ENCODE measurements around the gene TMBIM6. TPM values are rescaled to one million over a fixed set of nuclear protein-coding genes. Genes with fewer than 3 reads are reported as not detected.

The TMBIM6 gene
- total RNA-seq, 1 experiment from 2014 or later = 867 TPM

GRCh38 chr12:49728446-49728845 lies 12.9 kb upstream of the TMBIM6 start:
- POLR2A ChIA-PET = no interaction called here
- intact Hi-C loops (cut with micrococcal nuclease; ENCODE audit: unreplicated experiment) = no loop called here
- Histone ChIP-seq H3K4me3 (ENCODE audit: low read depth, low read length) (no peak overlapping the region), H3K4me1 (no peaks in the 10 kb centered on the region), H3K27me3 (replicated peaks; ENCODE audit: control insufficient read depth, insufficient read depth, low read length) (no peaks in the 10 kb centered on the region), H3K9me3 (no peaks in the 10 kb centered on the region; the same call in 1 of the 2 replicates), H3K36me3 (ENCODE audit: control insufficient read depth, insufficient read depth, low read length) (no peaks in the 10 kb centered on the region)
- Mint-ChIP-seq H3K36me3 (ENCODE audit: insufficient read depth, unreplicated experiment) (no peaks in the 10 kb centered on the region), H3K4me1 (ENCODE audit: low read depth, unreplicated experiment) (no peaks in the 10 kb centered on the region), H3K27ac (ENCODE audit: unreplicated experiment) (no peak overlapping the region), H3K4me3 (ENCODE audit: unreplicated experiment) (no peak overlapping the region), H3K27me3 (ENCODE audit: insufficient read depth, unreplicated experiment) (peaks cover 7% of the 10 kb centered on the region), H3K9me3 (ENCODE audit: unreplicated experiment) (no peaks in the 10 kb centered on the region)
- no peak for TF ChIP-seq CTCF (IDR thresholded peaks at IDR 0.05; ENCODE audit: insufficient read depth in 1 of 2, low read depth in 1 of 2, low read length in 1 of 2, severe bottlenecking in 1 of 2, unreplicated experiment in 1 of 2)
- no peak for DNase-seq
- no TSS peak for BruUV-seq (replicated peaks)
- CTCF ChIA-PET = no interaction called here

GRCh38 chr12:49730050-49730449 lies 11.3 kb upstream of the TMBIM6 start:
- CTCF ChIA-PET = no interaction called here
- Mint-ChIP-seq H3K27me3 (ENCODE audit: insufficient read depth, unreplicated experiment) (peaks cover 7% of the 10 kb centered on the region), H3K4me3 (ENCODE audit: unreplicated experiment) (no peak overlapping the region), H3K36me3 (ENCODE audit: insufficient read depth, unreplicated experiment) (no peaks in the 10 kb centered on the region), H3K9me3 (ENCODE audit: unreplicated experiment) (peaks cover 2% of the 10 kb centered on the region), H3K27ac (ENCODE audit: unreplicated experiment) (no peak overlapping the region), H3K4me1 (ENCODE audit: low read depth, unreplicated experiment) (no peaks in the 10 kb centered on the region)
- DNase-seq = no peak
- TF ChIP-seq CTCF (IDR thresholded peaks at IDR 0.05; ENCODE audit: insufficient read depth in 1 of 2, low read depth in 1 of 2, low read length in 1 of 2, severe bottlenecking in 1 of 2, unreplicated experiment in 1 of 2) = no peak
- no peaks in the 10 kb centered on the region for H3K4me1 ChIP-seq
- intact Hi-C loops (cut with micrococcal nuclease; ENCODE audit: unreplicated experiment) = no loop called here
- POLR2A ChIA-PET = no interaction called here
- H3K4me3 ChIP-seq (ENCODE audit: low read depth, low read length) = no peak overlapping the region
- no peaks in the 10 kb centered on the region; the same call in 1 of the 2 replicates for H3K9me3 ChIP-seq
- no peaks in the 10 kb centered on the region for H3K27me3 ChIP-seq (replicated peaks; ENCODE audit: control insufficient read depth, insufficient read depth, low read length)
- no TSS peak for BruUV-seq (replicated peaks)
- no peaks in the 10 kb centered on the region for H3K36me3 ChIP-seq (ENCODE audit: control insufficient read depth, insufficient read depth, low read length)

GRCh38 chr12:49730568-49731101 lies 10.7 kb upstream of the TMBIM6 start:
- DNase-seq = peak in 1 of 2 experiments; percentile 27
- Mint-ChIP-seq H3K4me3 (ENCODE audit: unreplicated experiment) (no peak overlapping the region), H3K4me1 (ENCODE audit: low read depth, unreplicated experiment) (no peaks in the 10 kb centered on the region), H3K36me3 (ENCODE audit: insufficient read depth, unreplicated experiment) (no peaks in the 10 kb centered on the region), H3K27ac (ENCODE audit: unreplicated experiment) (no peak overlapping the region), H3K9me3 (ENCODE audit: unreplicated experiment) (peaks cover 8% of the 10 kb centered on the region), H3K27me3 (ENCODE audit: insufficient read depth, unreplicated experiment) (peaks cover 7% of the 10 kb centered on the region)
- Histone ChIP-seq H3K27me3 (replicated peaks; ENCODE audit: control insufficient read depth, insufficient read depth, low read length) (no peaks in the 10 kb centered on the region), H3K4me1 (no peaks in the 10 kb centered on the region), H3K9me3 (no peaks in the 10 kb centered on the region; the same call in 1 of the 2 replicates), H3K4me3 (ENCODE audit: low read depth, low read length) (no peak overlapping the region), H3K36me3 (ENCODE audit: control insufficient read depth, insufficient read depth, low read length) (no peaks in the 10 kb centered on the region)
- BruUV-seq (replicated peaks) = no TSS peak
- intact Hi-C loops (cut with micrococcal nuclease; ENCODE audit: unreplicated experiment) = no loop called here
- CTCF ChIA-PET = no interaction called here
- POLR2A ChIA-PET = no interaction called here
- no peak for TF ChIP-seq CTCF (IDR thresholded peaks at IDR 0.05; ENCODE audit: insufficient read depth in 1 of 2, low read depth in 1 of 2, low read length in 1 of 2, severe bottlenecking in 1 of 2, unreplicated experiment in 1 of 2)
